ENCODE measurements around the gene UBTD1. TPM values are rescaled to one million over a fixed set of nuclear protein-coding genes. Genes with fewer than 3 reads are reported as not detected.

The UBTD1 gene
- total RNA-seq, 4 donors from 2014 or later: 13.7 to 40.0 (median 23.3) TPM

DNA sequence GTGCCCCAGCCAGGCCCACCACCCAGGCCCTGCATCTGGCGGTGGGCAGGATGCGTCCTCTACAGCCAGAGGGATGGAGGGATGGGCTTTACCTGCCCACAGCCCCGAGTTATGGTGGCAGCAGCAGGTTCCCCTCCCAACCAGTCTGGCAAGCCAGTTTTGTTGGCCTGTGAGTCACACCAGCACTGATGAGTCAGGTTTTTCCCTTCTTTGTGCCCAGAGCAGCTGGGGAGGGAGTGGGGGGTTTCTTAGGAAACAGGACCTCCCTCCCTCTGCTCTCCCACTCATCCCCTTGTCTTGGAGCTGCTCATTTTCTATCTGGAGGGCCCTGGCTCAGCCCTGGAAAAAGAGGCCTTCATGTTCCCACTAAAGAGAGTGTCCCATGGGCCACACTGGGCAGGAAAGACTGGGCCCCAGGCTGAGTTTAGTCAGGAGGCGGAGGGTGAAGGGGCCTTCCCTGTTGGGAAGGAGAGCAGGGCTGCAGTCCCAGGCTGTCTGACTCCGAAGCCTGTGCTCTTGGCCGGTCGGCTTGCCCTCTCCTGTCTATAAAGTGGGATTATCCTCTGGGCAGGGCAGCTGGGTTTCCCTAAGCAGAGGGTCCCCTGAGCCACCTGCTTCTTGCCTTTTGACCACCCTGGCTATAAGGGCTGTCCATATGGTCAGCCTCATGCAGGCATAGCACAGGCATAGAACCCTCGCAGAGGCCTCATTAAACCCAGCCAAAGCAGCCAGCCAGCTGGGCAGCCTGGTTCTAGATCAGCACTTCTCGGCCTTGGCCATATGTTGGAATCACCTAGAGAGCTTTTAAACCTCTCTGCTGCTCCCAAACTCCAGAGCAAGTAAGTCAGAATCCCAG lies 43.7 kb downstream of the UBTD1 start:
- peak; percentile 73 to 79 for ATAC-seq
- peaks cover 41 to 47% of the 10 kb centered on the region in 2 donors for H3K4me1 ChIP-seq
- DNase-seq: peak; percentile 46 to 65
- no peak overlapping the region for H3K4me3 ChIP-seq
- intact Hi-C loops (cut with DNase I; ENCODE audit: low total_unique reads) (loop anchor here (2.0 kb wide), 1 partner anchor 44 kb away; the partner anchor contains the start of genes MMS19 and UBTD1), in situ Hi-C loops (cut with MboI; ENCODE audit: low sequenced_read_pairs in 4 of 4) (no loop called here)
- no peaks in the 10 kb centered on the region for H3K9me3 ChIP-seq
- peak overlapping the region; percentile 73 to 85 (median 81) for H3K27ac ChIP-seq
- no peaks in the 10 kb centered on the region for H3K36me3 ChIP-seq
- TF ChIP-seq POLR2A (IDR thresholded peaks at IDR 0.05): no peak
- no peak for TF ChIP-seq CTCF (IDR thresholded peaks at IDR 0.05 in 4 of 5, conservative IDR thresholded peaks at IDR 0.05 in 1 of 5)
- H3K27me3 ChIP-seq: no peaks in the 10 kb centered on the region

DNA sequence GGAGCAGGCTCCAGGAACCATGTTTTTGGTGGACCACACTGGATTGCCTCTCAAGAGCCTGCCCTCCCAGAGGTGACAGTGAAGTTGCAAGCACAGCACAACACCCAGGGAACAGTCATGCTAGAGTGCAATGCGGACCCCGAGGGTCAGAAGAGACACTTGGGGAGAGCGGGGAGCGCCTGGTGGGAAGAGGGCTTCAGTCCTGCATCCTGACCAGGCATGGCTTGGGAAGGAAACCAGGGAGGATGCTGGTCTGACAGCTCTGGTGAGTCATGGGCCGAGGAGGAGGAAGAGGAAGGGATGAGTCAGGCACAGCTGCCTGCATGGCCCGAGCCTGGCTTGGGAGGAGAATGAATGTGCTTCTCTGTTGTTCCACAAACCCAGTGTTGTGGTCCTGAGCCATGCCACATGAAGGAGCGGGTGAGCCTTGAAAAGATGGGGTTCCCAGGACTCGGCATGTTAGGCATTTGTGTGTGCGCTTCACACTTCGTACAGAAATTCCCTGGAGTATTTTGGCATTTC lies 44.4 kb downstream of the UBTD1 start:
- peaks cover 48 to 52% of the 10 kb centered on the region in 2 donors for H3K4me1 ChIP-seq
- DNase-seq (peak; percentile 81 to 82), ATAC-seq (peak; percentile 94 to 96)
- H3K4me3 ChIP-seq: no peak overlapping the region
- H3K27ac ChIP-seq: peak overlapping the region; percentile 73 to 85 (median 81)
- no peaks in the 10 kb centered on the region for H3K36me3 ChIP-seq
- H3K9me3 ChIP-seq: no peaks in the 10 kb centered on the region
- TF ChIP-seq CTCF (IDR thresholded peaks at IDR 0.05 in 4 of 5, conservative IDR thresholded peaks at IDR 0.05 in 1 of 5) (no peak), POLR2A (IDR thresholded peaks at IDR 0.05) (no peak)
- no peaks in the 10 kb centered on the region for H3K27me3 ChIP-seq
- in situ Hi-C loops (cut with MboI; ENCODE audit: low sequenced_read_pairs in 4 of 4) (no loop called here), intact Hi-C loops (cut with DNase I; ENCODE audit: low total_unique reads) (loop anchor here (2.0 kb wide), 1 partner anchor 44 kb away; the partner anchor contains the start of genes MMS19 and UBTD1)

DNA sequence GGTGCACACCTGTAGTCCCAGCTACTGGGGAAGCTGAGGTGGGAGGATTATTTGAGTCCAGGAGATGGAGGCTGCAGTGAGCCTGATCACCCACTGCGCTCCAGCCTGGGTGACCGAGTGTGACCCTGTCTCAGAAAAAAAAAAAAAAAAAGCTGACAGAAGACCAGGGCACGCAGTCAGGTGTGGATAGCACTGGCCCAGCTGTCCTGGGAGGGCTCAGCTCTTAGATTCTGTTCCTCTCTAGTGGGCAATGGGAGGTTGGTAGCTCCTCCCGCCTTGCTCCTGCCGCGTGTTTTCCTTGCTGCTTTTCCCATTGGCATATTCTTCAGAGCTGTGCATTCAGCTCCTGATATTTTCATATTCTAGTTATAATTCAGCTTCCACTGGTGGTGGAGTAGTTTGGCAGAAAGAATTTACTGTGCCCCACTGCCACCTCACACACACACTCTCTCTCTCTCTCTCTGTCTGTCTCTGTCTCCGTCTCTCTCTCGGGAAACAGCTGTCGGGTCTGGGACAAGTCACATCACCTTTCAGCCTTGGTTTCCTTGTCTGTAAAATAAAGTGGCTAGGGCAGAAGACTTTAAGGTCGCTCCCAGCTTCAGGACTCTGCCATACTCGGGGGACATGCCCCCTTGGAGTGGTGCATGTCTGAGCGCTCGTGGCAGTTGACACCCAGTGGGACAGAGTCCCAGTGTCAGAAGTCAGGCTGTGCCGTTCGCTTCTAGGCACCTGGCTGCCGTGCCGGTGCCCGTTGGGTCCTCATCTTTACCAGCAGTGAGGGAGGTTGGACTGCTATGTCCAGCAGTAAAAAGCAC lies 47.9 kb downstream of the UBTD1 start:
- no peak overlapping the region for H3K4me3 ChIP-seq
- intact Hi-C loops (cut with DNase I; ENCODE audit: low total_unique reads): no loop called here
- peak overlapping the region in 3 of 4 donors; percentile 2 to 43 (median 17) for H3K27ac ChIP-seq
- peaks cover 67 to 68% of the 10 kb centered on the region in 2 donors for H3K4me1 ChIP-seq
- ATAC-seq (no peak), DNase-seq (no peak)
- no peaks in the 10 kb centered on the region for H3K27me3 ChIP-seq
- H3K9me3 ChIP-seq: no peaks in the 10 kb centered on the region
- no peak for TF ChIP-seq CTCF (IDR thresholded peaks at IDR 0.05 in 4 of 5, conservative IDR thresholded peaks at IDR 0.05 in 1 of 5)
- no peak for TF ChIP-seq POLR2A (IDR thresholded peaks at IDR 0.05)
- in situ Hi-C loops (cut with MboI; ENCODE audit: low sequenced_read_pairs in 4 of 4): no loop called here
- no peaks in the 10 kb centered on the region for H3K36me3 ChIP-seq

DNA sequence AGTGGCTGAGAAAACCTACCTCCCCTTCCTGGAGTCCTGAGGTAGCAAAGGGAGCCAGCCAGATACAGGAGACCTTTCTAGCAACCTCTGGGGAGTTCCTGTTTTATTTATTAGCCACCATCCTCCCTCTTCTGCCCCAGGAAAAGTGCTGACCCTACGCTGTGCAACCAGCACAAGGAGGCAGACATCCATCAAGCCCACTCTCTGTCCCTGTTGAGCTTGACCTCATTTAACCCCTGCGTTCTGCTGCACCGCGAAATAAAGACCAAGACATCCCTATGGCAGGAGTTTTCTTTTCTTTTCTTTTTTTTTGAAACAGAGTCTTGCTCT lies 48.5 kb downstream of the UBTD1 start:
- Histone ChIP-seq H3K9me3 (no peaks in the 10 kb centered on the region), H3K27ac (peak overlapping the region in 2 of 4 donors; percentile 2 to 43), H3K4me1 (peaks cover 62 to 64% of the 10 kb centered on the region in 2 donors), H3K27me3 (no peaks in the 10 kb centered on the region), H3K4me3 (no peak overlapping the region), H3K36me3 (no peaks in the 10 kb centered on the region)
- ATAC-seq (no peak), DNase-seq (no peak)
- in situ Hi-C loops (cut with MboI; ENCODE audit: low sequenced_read_pairs in 4 of 4) (no loop called here), intact Hi-C loops (cut with DNase I; ENCODE audit: low total_unique reads) (no loop called here)
- TF ChIP-seq CTCF (IDR thresholded peaks at IDR 0.05 in 4 of 5, conservative IDR thresholded peaks at IDR 0.05 in 1 of 5) (no peak), POLR2A (IDR thresholded peaks at IDR 0.05) (no peak)

All from gastrocnemius medialis (tissue), 4 donors.